OCI-LY1 (cell line): ENCODE data around the gene SHTN1.

Source experiments
- CTCF ChIP-seq: fragments of 200-600 bp; sonication (generic), shearing (Covaris generic); IDR thresholded peaks from 2 replicates; pipeline ENCODE4 v1.5.1; 2017; ENCODE audit warnings: mild to moderate bottlenecking, antibody characterized with exemption, low read length, moderate library complexity, mixed read lengths
- EZH2 ChIP-seq: fragments of 200-600 bp; sonication (generic), shearing (Covaris generic); IDR thresholded peaks from 2 replicates; pipeline ENCODE4 v1.8.0; 2017; ENCODE audit warnings: borderline replicate concordance, mixed run types, mild to moderate bottlenecking, antibody characterized with exemption, low read length, moderate library complexity, mixed read lengths

GRCh38 chr10:116948530-116948870 lies 56.5 kb downstream of the SHTN1 start:
- TF ChIP-seq CTCF: no peak
- no peak for TF ChIP-seq EZH2
